ENCODE measurements around the gene ZNF81. TPM values are rescaled to one million over a fixed set of nuclear protein-coding genes. Genes with fewer than 3 reads are reported as not detected.

Gene ZNF81
- total and polyA plus RNA-seq, 2 experiments from 2014 or later, result 6.1 to 8.9 TPM

DNA sequence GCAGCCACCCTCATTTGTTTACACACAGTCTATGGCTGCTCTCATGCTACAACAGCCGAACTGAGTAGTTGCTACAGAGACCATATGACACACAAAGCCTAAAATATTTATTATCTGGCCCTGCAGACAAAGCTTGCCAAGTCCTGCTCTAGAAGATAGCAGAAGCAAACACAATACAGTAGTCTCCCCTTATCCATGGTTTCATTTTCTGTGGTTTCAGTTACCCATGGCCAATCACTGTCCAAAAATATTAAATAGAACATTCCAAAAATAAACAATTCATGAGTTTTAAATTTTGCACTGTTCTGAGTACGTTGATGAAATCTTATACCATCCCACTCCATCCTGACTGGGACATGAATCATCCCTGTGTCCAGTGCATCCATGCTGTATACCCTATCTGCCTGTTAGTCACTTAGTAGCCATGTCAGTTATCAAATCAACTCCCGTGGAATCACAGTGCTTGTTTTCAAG, 40.2 kb upstream of the ZNF81 start (continued):
- TF ChIP-seq, protein P1, sequence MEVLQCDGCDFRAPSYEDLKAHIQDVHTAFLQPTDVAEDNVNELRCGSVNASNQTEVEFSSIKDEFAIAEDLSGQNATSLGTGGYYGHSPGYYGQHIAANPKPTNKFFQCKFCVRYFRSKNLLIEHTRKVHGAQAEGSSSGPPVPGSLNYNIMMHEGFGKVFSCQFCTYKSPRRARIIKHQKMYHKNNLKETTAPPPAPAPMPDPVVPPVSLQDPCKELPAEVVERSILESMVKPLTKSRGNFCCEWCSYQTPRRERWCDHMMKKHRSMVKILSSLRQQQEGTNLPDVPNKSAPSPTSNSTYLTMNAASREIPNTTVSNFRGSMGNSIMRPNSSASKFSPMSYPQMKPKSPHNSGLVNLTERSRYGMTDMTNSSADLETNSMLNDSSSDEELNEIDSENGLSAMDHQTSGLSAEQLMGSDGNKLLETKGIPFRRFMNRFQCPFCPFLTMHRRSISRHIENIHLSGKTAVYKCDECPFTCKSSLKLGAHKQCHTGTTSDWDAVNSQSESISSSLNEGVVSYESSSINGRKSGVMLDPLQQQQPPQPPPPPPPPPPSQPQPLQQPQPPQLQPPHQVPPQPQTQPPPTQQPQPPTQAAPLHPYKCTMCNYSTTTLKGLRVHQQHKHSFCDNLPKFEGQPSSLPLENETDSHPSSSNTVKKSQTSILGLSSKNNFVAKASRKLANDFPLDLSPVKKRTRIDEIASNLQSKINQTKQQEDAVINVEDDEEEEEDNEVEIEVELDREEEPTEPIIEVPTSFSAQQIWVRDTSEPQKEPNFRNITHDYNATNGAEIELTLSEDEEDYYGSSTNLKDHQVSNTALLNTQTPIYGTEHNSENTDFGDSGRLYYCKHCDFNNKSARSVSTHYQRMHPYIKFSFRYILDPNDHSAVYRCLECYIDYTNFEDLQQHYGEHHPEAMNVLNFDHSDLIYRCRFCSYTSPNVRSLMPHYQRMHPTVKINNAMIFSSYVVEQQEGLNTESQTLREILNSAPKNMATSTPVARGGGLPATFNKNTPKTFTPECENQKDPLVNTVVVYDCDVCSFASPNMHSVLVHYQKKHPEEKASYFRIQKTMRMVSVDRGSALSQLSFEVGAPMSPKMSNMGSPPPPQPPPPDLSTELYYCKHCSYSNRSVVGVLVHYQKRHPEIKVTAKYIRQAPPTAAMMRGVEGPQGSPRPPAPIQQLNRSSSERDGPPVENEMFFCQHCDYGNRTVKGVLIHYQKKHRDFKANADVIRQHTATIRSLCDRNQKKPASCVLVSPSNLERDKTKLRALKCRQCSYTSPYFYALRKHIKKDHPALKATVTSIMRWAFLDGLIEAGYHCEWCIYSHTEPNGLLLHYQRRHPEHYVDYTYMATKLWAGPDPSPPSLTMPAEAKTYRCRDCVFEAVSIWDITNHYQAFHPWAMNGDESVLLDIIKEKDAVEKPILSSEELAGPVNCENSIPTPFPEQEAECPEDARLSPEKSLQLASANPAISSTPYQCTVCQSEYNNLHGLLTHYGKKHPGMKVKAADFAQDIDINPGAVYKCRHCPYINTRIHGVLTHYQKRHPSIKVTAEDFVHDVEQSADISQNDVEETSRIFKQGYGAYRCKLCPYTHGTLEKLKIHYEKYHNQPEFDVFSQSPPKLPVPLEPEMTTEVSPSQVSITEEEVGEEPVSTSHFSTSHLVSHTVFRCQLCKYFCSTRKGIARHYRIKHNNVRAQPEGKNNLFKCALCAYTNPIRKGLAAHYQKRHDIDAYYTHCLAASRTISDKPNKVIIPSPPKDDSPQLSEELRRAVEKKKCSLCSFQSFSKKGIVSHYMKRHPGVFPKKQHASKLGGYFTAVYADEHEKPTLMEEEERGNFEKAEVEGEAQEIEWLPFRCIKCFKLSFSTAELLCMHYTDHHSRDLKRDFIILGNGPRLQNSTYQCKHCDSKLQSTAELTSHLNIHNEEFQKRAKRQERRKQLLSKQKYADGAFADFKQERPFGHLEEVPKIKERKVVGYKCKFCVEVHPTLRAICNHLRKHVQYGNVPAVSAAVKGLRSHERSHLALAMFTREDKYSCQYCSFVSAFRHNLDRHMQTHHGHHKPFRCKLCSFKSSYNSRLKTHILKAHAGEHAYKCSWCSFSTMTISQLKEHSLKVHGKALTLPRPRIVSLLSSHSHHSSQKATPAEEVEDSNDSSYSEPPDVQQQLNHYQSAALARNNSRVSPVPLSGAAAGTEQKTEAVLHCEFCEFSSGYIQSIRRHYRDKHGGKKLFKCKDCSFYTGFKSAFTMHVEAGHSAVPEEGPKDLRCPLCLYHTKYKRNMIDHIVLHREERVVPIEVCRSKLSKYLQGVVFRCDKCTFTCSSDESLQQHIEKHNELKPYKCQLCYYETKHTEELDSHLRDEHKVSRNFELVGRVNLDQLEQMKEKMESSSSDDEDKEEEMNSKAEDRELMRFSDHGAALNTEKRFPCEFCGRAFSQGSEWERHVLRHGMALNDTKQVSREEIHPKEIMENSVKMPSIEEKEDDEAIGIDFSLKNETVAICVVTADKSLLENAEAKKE (CRISPR knock-in tag; IDR thresholded peaks at IDR 0.05), result no peak

DNA sequence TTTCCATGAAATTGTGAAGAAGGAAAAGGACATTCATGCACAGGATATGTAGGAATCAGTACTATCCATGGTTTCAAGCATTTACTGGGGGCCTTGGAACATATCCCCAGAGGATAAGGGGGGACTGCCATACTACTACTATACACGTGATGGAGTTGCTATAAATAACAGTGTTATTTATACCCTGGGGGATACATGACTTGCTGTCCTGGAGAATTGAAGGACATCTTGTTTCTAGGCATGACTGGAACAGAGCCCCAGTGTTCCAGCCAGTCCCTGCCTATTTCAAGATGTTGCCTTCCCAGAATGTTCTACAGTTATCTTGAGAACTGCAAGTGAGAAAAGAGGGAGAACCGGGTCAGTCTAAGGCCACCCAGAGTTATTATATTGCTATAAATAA, 39.6 kb upstream of the ZNF81 start:
- no peaks in the 10 kb centered on the region for H3K9me3 Mint-ChIP-seq
- no peaks in the 10 kb centered on the region for H3K27me3 Mint-ChIP-seq (ENCODE audit: insufficient read depth, low read depth, poor library complexity)
- H3K4me2 ChIP-seq, result no peak overlapping the region
- TF ChIP-seq EZH2phosphoT487 (IDR thresholded peaks at IDR 0.05; ENCODE audit: unreplicated experiment), result no peak
- no peak for TF ChIP-seq ZNF114 (CRISPR knock-in tag; IDR thresholded peaks at IDR 0.05)
- TF ChIP-seq, protein P2, sequence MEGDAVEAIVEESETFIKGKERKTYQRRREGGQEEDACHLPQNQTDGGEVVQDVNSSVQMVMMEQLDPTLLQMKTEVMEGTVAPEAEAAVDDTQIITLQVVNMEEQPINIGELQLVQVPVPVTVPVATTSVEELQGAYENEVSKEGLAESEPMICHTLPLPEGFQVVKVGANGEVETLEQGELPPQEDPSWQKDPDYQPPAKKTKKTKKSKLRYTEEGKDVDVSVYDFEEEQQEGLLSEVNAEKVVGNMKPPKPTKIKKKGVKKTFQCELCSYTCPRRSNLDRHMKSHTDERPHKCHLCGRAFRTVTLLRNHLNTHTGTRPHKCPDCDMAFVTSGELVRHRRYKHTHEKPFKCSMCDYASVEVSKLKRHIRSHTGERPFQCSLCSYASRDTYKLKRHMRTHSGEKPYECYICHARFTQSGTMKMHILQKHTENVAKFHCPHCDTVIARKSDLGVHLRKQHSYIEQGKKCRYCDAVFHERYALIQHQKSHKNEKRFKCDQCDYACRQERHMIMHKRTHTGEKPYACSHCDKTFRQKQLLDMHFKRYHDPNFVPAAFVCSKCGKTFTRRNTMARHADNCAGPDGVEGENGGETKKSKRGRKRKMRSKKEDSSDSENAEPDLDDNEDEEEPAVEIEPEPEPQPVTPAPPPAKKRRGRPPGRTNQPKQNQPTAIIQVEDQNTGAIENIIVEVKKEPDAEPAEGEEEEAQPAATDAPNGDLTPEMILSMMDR (conservative IDR thresholded peaks at IDR 0.05; ENCODE audit: low read depth in 2 of 2), result no peak
- TF ChIP-seq CREB1 (CRISPR knock-in tag; IDR thresholded peaks at IDR 0.05; ENCODE audit: low read depth), result no peak
- no peak for TF ChIP-seq POLR2AphosphoS5 (IDR thresholded peaks at IDR 0.05; ENCODE audit: low read depth)
- TF ChIP-seq EZH2 (IDR thresholded peaks at IDR 0.05; ENCODE audit: low read depth, unreplicated experiment), result no peak
- TF ChIP-seq, protein P3, sequence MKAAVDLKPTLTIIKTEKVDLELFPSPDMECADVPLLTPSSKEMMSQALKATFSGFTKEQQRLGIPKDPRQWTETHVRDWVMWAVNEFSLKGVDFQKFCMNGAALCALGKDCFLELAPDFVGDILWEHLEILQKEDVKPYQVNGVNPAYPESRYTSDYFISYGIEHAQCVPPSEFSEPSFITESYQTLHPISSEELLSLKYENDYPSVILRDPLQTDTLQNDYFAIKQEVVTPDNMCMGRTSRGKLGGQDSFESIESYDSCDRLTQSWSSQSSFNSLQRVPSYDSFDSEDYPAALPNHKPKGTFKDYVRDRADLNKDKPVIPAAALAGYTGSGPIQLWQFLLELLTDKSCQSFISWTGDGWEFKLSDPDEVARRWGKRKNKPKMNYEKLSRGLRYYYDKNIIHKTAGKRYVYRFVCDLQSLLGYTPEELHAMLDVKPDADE (IDR thresholded peaks at IDR 0.05), result no peak
- no peak for TF ChIP-seq JUNB (IDR thresholded peaks at IDR 0.05; ENCODE audit: unreplicated experiment)
- no peak for TF ChIP-seq ZNF331 (CRISPR knock-in tag; IDR thresholded peaks at IDR 0.05; ENCODE audit: low read depth)
- TF ChIP-seq NANOG (IDR thresholded peaks at IDR 0.05; ENCODE audit: borderline replicate concordance), result no peak

More for the DNA sequence above, 39.6 kb upstream of the ZNF81 start:
- Histone ChIP-seq H3K79me2 (replicated peaks; ENCODE audit: insufficient read depth) (no peaks in the 10 kb centered on the region), H3K27ac (ENCODE audit: low read depth) (no peak overlapping the region), H3K27me3 (ENCODE audit: insufficient read depth) (no peaks in the 10 kb centered on the region), H2AFZ (no peak overlapping the region), H3K9me2 (ENCODE audit: insufficient read depth) (no peaks in the 10 kb centered on the region), H3K36me3 (ENCODE audit: insufficient read depth) (no peaks in the 10 kb centered on the region), H4K20me1 (replicated peaks; ENCODE audit: insufficient read depth) (no peaks in the 10 kb centered on the region), H3F3A (replicated peaks; ENCODE audit: low read depth) (no peaks in the 10 kb centered on the region), H3K4me3 (no peak overlapping the region), H3K4me1 (ENCODE audit: insufficient read depth) (no peaks in the 10 kb centered on the region)
- H3K27ac Mint-ChIP-seq, result no peak overlapping the region
- no peaks in the 10 kb centered on the region for H3K36me3 Mint-ChIP-seq (ENCODE audit: low read depth)
- no peak overlapping the region for H3K4me3 Mint-ChIP-seq
- ATAC-seq (no peak), DNase-seq (ENCODE audit: low spot score) (no peak)
- no peaks in the 10 kb centered on the region for H3K4me1 Mint-ChIP-seq

Data from GM23338 (cell line).